PC-3 (cell line): ENCODE data around the gene CD248. TPM values are rescaled to one million over a fixed set of nuclear protein-coding genes. Genes with fewer than 3 reads are reported as not detected.

Experiments used
- ATAC-seq: fragments of 200-7000 bp; cut with Tn5 transposase; 2 replicates; pipeline ENCODE4 v1.9.1; 2020; ENCODE audit warnings: mild to moderate bottlenecking, moderate library complexity
- BruUV-seq: library from RNA; stranded (reverse); fragments of 400-500 nt; replicated peaks from 2 replicates; lab custom pipeline; 2021; lab: Mats Ljungman, UMichigan
- CTCF ChIA-PET: fragments of 300-600 bp; sonication (Branson Sonifier 250); formaldehyde crosslinking; loops from one replicate; lab custom pipeline; 2022; ENCODE audit warnings: antibody characterized with exemption; lab: Charles Lee
- POLR2A ChIA-PET: fragments of 300-600 bp; sonication (Branson Sonifier 250); formaldehyde crosslinking; loops from one replicate; lab custom pipeline; 2022; ENCODE audit warnings: antibody characterized with exemption; ENCODE audit not compliant: unreplicated experiment; lab: Charles Lee
- DNase-seq: peaks from one replicate; pipeline ENCODE4 v3.0.0-alpha.2; 2015
- H2AFZ ChIP-seq: fragments of 300-600 bp; sonication (generic); 2 replicates; pipeline ENCODE4 v1.6.0; 2016; ENCODE audit warnings: antibody characterized with exemption, low read length
- H3F3A ChIP-seq: fragments of 300-600 bp; sonication (generic); one replicate; pipeline ENCODE4 v1.6.0; 2017; ENCODE audit warnings: antibody characterized with exemption, low read length, control low read depth, mild to moderate bottlenecking; ENCODE audit not compliant: unreplicated experiment
- H3K27ac ChIP-seq: fragments of 300-600 bp; sonication (generic); 2 replicates; pipeline ENCODE4 v1.5.1; 2016; ENCODE audit warnings: mild to moderate bottlenecking, low read length
- H3K27me3 ChIP-seq: fragments of 300-600 bp; sonication (generic); 2 replicates; pipeline ENCODE4 v1.6.1; 2016; ENCODE audit warnings: low read length, mixed read lengths
- H3K36me3 ChIP-seq: fragments of 300-600 bp; sonication (generic); 2 replicates; pipeline ENCODE4 v1.6.1; 2016; ENCODE audit warnings: low read depth, mixed run types, low read length, mixed read lengths
- H3K4me1 ChIP-seq: fragments of 300-600 bp; sonication (generic); 2 replicates; pipeline ENCODE4 v1.5.1; 2016; ENCODE audit warnings: low read length; ENCODE audit not compliant: insufficient read depth
- H3K4me2 ChIP-seq: fragments of 300-600 bp; sonication (generic); 2 replicates; pipeline ENCODE4 v1.6.0; 2016; ENCODE audit warnings: low read length
- H3K4me3 ChIP-seq: fragments of 300-600 bp; sonication (generic); 2 replicates; pipeline ENCODE4 v1.5.1; 2016; ENCODE audit warnings: mild to moderate bottlenecking, low read length, mixed read lengths
- H3K79me2 ChIP-seq: fragments of 300-600 bp; sonication (generic); 2 replicates; pipeline ENCODE4 v1.6.1; 2017; ENCODE audit warnings: low read length, mixed read lengths
- H3K9ac ChIP-seq: fragments of 300-600 bp; sonication (generic); 2 replicates; pipeline ENCODE4 v1.6.0; 2016; ENCODE audit warnings: mild to moderate bottlenecking, low read length
- H3K9me2 ChIP-seq: fragments of 300-600 bp; sonication (generic); replicated peaks from 2 replicates; pipeline ENCODE4 v1.6.1; 2016; ENCODE audit warnings: mixed run types, low read length, mixed read lengths
- H3K9me3 ChIP-seq: fragments of 300-600 bp; sonication (generic); 2 replicates; pipeline ENCODE4 v1.6.1; 2016; ENCODE audit warnings: low read length, mixed read lengths
- H4K20me1 ChIP-seq: fragments of 300-600 bp; sonication (generic); 2 replicates; pipeline ENCODE4 v1.6.1; 2016; ENCODE audit warnings: low read length, mixed read lengths
- EZH2 ChIP-seq: fragments of 300-600 bp; sonication (generic); IDR thresholded peaks from one replicate; pipeline ENCODE4 v1.6.1; 2017; ENCODE audit warnings: antibody characterized with exemption, mild to moderate bottlenecking, low read length; ENCODE audit not compliant: unreplicated experiment
- EZH2phosphoT487 ChIP-seq: fragments of 300-600 bp; sonication (generic); IDR thresholded peaks from 2 replicates; pipeline ENCODE4 v1.6.1; 2018; ENCODE audit warnings: mild to moderate bottlenecking, antibody characterized with exemption, low read length, borderline replicate concordance
- intact Hi-C: fragments of 100-400 bp; cut with micrococcal nuclease; formaldehyde crosslinking; loops from 2 replicates; pipeline ENCODE4 v1.9.0; 2023
- total RNA-seq: library from RNA; depleted of rRNA; stranded (reverse); fragments of >200 nt; gene quantifications from 2 replicates; pipeline ENCODE4 v1.2.3, GENCODE V29; 2014
- TF ChIP-seq, protein P1 (sequence below): fragments of 300-600 bp; sonication (generic); conservative IDR thresholded peaks from 2 replicates; pipeline ENCODE4 v1.5.1; 2017; ENCODE audit warnings: antibody characterized with exemption, low read depth, mild to moderate bottlenecking, low read length

CD248 gene
- total RNA-seq, 1 experiment from 2014 or later = not detected

GRCh38 chr11:66331542-66332370, 14.9 kb upstream of the CD248 start:
- H4K20me1 ChIP-seq = no peaks in the 10 kb centered on the region
- ChIA-PET POLR2A (no interaction called here), CTCF (no interaction called here)
- H3K4me1 ChIP-seq = peaks cover 40% of the 10 kb centered on the region
- no peak overlapping the region for H3K4me3 ChIP-seq
- DNase-seq (no peak), ATAC-seq (no peak)
- H2AFZ ChIP-seq = no peak overlapping the region
- H3K36me3 ChIP-seq = peaks cover 14% of the 10 kb centered on the region; the same call in 1 of the 2 replicates
- intact Hi-C loops = no loop called here
- H3F3A ChIP-seq = no peaks in the 10 kb centered on the region
- TF ChIP-seq EZH2 (no peak), EZH2phosphoT487 (no peak)
- TF ChIP-seq, protein P1, sequence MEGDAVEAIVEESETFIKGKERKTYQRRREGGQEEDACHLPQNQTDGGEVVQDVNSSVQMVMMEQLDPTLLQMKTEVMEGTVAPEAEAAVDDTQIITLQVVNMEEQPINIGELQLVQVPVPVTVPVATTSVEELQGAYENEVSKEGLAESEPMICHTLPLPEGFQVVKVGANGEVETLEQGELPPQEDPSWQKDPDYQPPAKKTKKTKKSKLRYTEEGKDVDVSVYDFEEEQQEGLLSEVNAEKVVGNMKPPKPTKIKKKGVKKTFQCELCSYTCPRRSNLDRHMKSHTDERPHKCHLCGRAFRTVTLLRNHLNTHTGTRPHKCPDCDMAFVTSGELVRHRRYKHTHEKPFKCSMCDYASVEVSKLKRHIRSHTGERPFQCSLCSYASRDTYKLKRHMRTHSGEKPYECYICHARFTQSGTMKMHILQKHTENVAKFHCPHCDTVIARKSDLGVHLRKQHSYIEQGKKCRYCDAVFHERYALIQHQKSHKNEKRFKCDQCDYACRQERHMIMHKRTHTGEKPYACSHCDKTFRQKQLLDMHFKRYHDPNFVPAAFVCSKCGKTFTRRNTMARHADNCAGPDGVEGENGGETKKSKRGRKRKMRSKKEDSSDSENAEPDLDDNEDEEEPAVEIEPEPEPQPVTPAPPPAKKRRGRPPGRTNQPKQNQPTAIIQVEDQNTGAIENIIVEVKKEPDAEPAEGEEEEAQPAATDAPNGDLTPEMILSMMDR = no peak
- no peaks in the 10 kb centered on the region for H3K27me3 ChIP-seq
- H3K4me2 ChIP-seq = no peak overlapping the region
- H3K27ac ChIP-seq = no peak overlapping the region
- H3K79me2 ChIP-seq = peaks cover 17% of the 10 kb centered on the region
- no peak overlapping the region for H3K9ac ChIP-seq
- BruUV-seq = no TSS peak
- no peaks in the 10 kb centered on the region for H3K9me3 ChIP-seq
- H3K9me2 ChIP-seq = no peaks in the 10 kb centered on the region

GRCh38 chr11:66330931-66331330, 14.1 kb upstream of the CD248 start:
- ChIA-PET CTCF (no interaction called here), POLR2A (no interaction called here)
- ATAC-seq (no peak), DNase-seq (no peak)
- TF ChIP-seq EZH2 (no peak), EZH2phosphoT487 (no peak)
- TF ChIP-seq, protein P1 = no peak
- H3K9me3 ChIP-seq = no peaks in the 10 kb centered on the region
- no peak overlapping the region for H3K4me2 ChIP-seq
- H3K27me3 ChIP-seq = no peaks in the 10 kb centered on the region
- no peak overlapping the region for H3K9ac ChIP-seq
- no peak overlapping the region for H3K27ac ChIP-seq
- no TSS peak for BruUV-seq
- peaks cover 36% of the 10 kb centered on the region for H3K4me1 ChIP-seq
- H3F3A ChIP-seq = no peaks in the 10 kb centered on the region
- peaks cover 15% of the 10 kb centered on the region for H3K79me2 ChIP-seq
- H2AFZ ChIP-seq = no peak overlapping the region
- no peaks in the 10 kb centered on the region for H4K20me1 ChIP-seq
- peaks cover 14% of the 10 kb centered on the region; the same call in 1 of the 2 replicates for H3K36me3 ChIP-seq
- H3K9me2 ChIP-seq = no peaks in the 10 kb centered on the region
- no peak overlapping the region for H3K4me3 ChIP-seq
- intact Hi-C loops = no loop called here

GRCh38 chr11:66329165-66329673, 12.4 kb upstream of the CD248 start:
- ChIA-PET POLR2A (no interaction called here), CTCF (interaction anchor here (1.0 to 1.2 kb wide), 2 partner anchors 16 to 57 kb away, joined by 3 to 6 read pairs; no protein-coding TSS in a partner anchor)
- Histone ChIP-seq H3K79me2 (no peaks in the 10 kb centered on the region), H3K9me3 (no peaks in the 10 kb centered on the region), H3K27me3 (no peaks in the 10 kb centered on the region), H4K20me1 (no peaks in the 10 kb centered on the region), H3K9ac (no peak overlapping the region), H3F3A (no peaks in the 10 kb centered on the region), H3K4me2 (no peak overlapping the region), H3K36me3 (peaks cover 14% of the 10 kb centered on the region; the same call in 1 of the 2 replicates), H3K4me3 (no peak overlapping the region), H3K9me2 (no peaks in the 10 kb centered on the region), H2AFZ (no peak overlapping the region), H3K4me1 (peaks cover 23% of the 10 kb centered on the region), H3K27ac (no peak overlapping the region)
- intact Hi-C loops = no loop called here
- no peak for TF ChIP-seq EZH2
- TF ChIP-seq, protein P1 = no peak
- no peak for TF ChIP-seq EZH2phosphoT487
- no TSS peak for BruUV-seq
- ATAC-seq = no peak
- DNase-seq = no peak
